Trophoblast cell (in vitro differentiated cells and primary cell): ENCODE measurements around the gene UST.

Experiments
- DNase-seq, 2 donors: peaks; one replicate each; pipeline ENCODE4 v3.0.0-alpha.2; 2016
- H2AFZ ChIP-seq: 2 replicates; pipeline ENCODE4 v1.6.1; 2013; ENCODE audit warnings: low read length, moderate library complexity, mild to moderate bottlenecking; ENCODE audit not compliant: insufficient read depth, poor library complexity
- H2AK5ac ChIP-seq: 2 replicates; pipeline ENCODE4 v1.6.1; 2013; ENCODE audit warnings: mild to moderate bottlenecking, low read length
- H2BK120ac ChIP-seq: 2 replicates; pipeline ENCODE4 v1.6.1; 2013; ENCODE audit warnings: low read length, mild to moderate bottlenecking, moderate library complexity; ENCODE audit not compliant: insufficient read depth, poor library complexity
- H2BK12ac ChIP-seq: 2 replicates; pipeline ENCODE4 v1.6.1; 2013; ENCODE audit warnings: mild to moderate bottlenecking, low read length, moderate library complexity
- H2BK5ac ChIP-seq: 2 replicates; pipeline ENCODE4 v1.6.1; 2013; ENCODE audit warnings: low read length, low read depth, moderate library complexity, mild to moderate bottlenecking; ENCODE audit not compliant: poor library complexity
- H3K14ac ChIP-seq: 2 replicates; pipeline ENCODE4 v1.6.1; 2013; ENCODE audit warnings: mild to moderate bottlenecking, low read length
- H3K18ac ChIP-seq: 2 replicates; pipeline ENCODE4 v1.6.1; 2013; ENCODE audit warnings: mild to moderate bottlenecking, low read length
- H3K23ac ChIP-seq: 2 replicates; pipeline ENCODE4 v1.6.1; 2013; ENCODE audit warnings: low read length
- H3K27ac ChIP-seq: 2 replicates; pipeline ENCODE4 v1.5.1; 2013; ENCODE audit warnings: low read depth, mild to moderate bottlenecking, inconsistent platforms, low read length, moderate library complexity
- H3K27me3 ChIP-seq: 2 replicates; pipeline ENCODE4 v1.6.1; 2013; ENCODE audit warnings: inconsistent platforms, mild to moderate bottlenecking, low read length, moderate library complexity; ENCODE audit not compliant: insufficient read depth
- H3K36me3 ChIP-seq, 2 experiments: 1 replicate in 1 of 2; 2 replicates in 1 of 2; pipeline ENCODE4 v1.6.1; 2013; ENCODE audit warnings: low read length in 2 of 2, mild to moderate bottlenecking in 2 of 2, moderate library complexity in 1 of 2; ENCODE audit not compliant: insufficient read depth in 2 of 2, control insufficient read depth in 1 of 2
- H3K4ac ChIP-seq: 2 replicates; pipeline ENCODE4 v1.6.1; 2013; ENCODE audit warnings: low read depth, mild to moderate bottlenecking, low read length, moderate library complexity
- H3K4me1 ChIP-seq, 2 experiments: 1 replicate in 1 of 2; 2 replicates in 1 of 2; pipeline ENCODE4 v1.6.1; 2013; ENCODE audit warnings: low read length in 2 of 2, mild to moderate bottlenecking in 2 of 2, moderate library complexity in 1 of 2; ENCODE audit not compliant: insufficient read depth in 2 of 2, control insufficient read depth in 1 of 2
- H3K4me2 ChIP-seq: 2 replicates; pipeline ENCODE4 v1.6.1; 2013; ENCODE audit warnings: inconsistent platforms, mild to moderate bottlenecking, low read length, moderate library complexity
- H3K4me3 ChIP-seq: 2 replicates; pipeline ENCODE4 v1.5.1; 2013; ENCODE audit warnings: mild to moderate bottlenecking, low read depth, low read length, inconsistent platforms
- H3K79me1 ChIP-seq: one replicate; pipeline ENCODE4 v1.6.1; 2013; ENCODE audit warnings: low read length
- H3K79me2 ChIP-seq: 2 replicates; pipeline ENCODE4 v1.6.1; 2013; ENCODE audit warnings: low read length, mild to moderate bottlenecking; ENCODE audit not compliant: control insufficient read depth, insufficient read depth, poor library complexity
- H3K9ac ChIP-seq: 2 replicates; pipeline ENCODE4 v1.6.1; 2013; ENCODE audit warnings: mild to moderate bottlenecking, low read length
- H3K9me3 ChIP-seq: 2 replicates; pipeline ENCODE4 v1.6.1; 2013; ENCODE audit warnings: low read depth, mild to moderate bottlenecking, control low read depth, inconsistent platforms, low read length; ENCODE audit not compliant: insufficient read depth
- H4K12ac ChIP-seq: 2 replicates; pipeline ENCODE4 v1.6.1; 2013; ENCODE audit warnings: low read depth, mild to moderate bottlenecking, low read length, moderate library complexity
- H4K8ac ChIP-seq: 2 replicates; pipeline ENCODE4 v1.6.1; 2013; ENCODE audit warnings: low read depth, mild to moderate bottlenecking, low read length, moderate library complexity
- H4K91ac ChIP-seq: one replicate; pipeline ENCODE4 v1.6.1; 2013; ENCODE audit warnings: low read depth, mild to moderate bottlenecking, low read length, moderate library complexity
- WGBS: extraction: QIAGEN DNeasy Blood & Tissue Kit; methylation state at CpG from one replicate; pipeline ENCODE4 v1.1.7; 2013; ENCODE audit warnings: missing lambda C conversion rate; ENCODE audit not compliant: insufficient read length, insufficient coverage; ENCODE audit errors: extremely low coverage; 5-methylcytosine and 5-hydroxymethylcytosine counted together

Gene UST

DNA sequence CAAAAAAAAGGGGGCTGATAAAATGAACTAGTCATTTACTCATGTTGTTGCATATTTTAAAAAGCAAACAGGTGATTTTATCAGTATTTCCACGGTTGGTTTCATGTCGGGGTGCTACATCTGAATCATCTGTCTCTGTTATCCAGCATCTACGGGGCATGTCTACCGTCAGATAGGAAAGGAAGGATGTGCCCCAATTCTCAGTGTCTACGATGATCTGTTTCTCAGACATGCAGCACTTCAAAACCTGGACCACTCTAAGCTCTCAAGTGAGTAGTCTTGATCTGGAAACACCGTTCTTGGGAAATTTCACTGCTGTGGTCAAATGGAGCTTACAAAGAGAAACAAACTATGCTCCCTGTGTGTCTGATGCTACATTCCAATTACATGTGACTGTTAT, 330.4 kb downstream of the UST start:
- Histone ChIP-seq H3K4me3 (no peak overlapping the region), H3K18ac (no peak overlapping the region), H2BK120ac (no peak overlapping the region), H2BK5ac (no peak overlapping the region), H3K4me1 (peaks cover 7 to 13% of the 10 kb centered on the region in 2 experiments), H3K4me2 (no peak overlapping the region), H3K79me1 (peaks cover 3% of the 10 kb centered on the region), H3K27ac (no peak overlapping the region), H4K12ac (no peak overlapping the region), H4K91ac (no peak overlapping the region), H3K9ac (no peak overlapping the region), H2AFZ (no peak overlapping the region), H3K36me3 (no peaks in the 10 kb centered on the region), H2AK5ac (no peak overlapping the region), H3K27me3 (no peaks in the 10 kb centered on the region), H4K8ac (no peak overlapping the region), H2BK12ac (no peak overlapping the region), H3K9me3 (no peaks in the 10 kb centered on the region), H3K4ac (no peak overlapping the region), H3K23ac (no peak overlapping the region), H3K14ac (no peak overlapping the region), H3K79me2 (no peaks in the 10 kb centered on the region)
- WGBS = no CpG with 5 or more reads among the region's 6 CpGs
- no peak for DNase-seq

DNA sequence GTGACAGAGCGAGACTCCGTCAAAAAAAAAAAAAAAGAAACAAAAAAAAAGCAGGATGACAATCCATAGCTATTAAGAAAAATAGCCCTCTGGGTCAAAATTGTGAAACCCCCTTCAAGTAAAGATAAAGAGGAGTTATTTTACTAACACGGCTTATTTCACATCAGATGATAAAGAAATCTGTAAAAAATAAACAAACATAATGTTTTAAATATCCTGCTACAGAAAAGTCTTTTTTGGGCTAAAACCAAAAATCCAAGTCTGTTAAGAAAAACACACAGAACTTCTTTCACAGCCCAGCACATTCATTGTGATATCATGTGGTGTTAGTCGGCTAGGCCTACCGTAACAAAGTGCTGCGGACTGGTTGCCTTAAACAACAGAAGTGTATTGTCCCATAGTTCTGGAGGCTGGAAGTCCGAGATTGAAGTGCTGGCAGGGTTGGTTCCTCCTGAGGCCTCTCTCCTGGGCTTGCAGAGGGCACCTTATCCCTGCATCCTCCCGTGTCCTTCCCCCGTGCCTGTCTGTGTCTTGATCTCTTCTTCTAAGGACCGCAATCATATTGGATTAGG, 331.5 kb downstream of the UST start:
- no peak for DNase-seq
- Histone ChIP-seq H3K18ac (no peak overlapping the region), H3K4me1 (peaks cover 7 to 13% of the 10 kb centered on the region in 2 experiments), H3K27ac (no peak overlapping the region), H3K27me3 (no peaks in the 10 kb centered on the region), H4K8ac (no peak overlapping the region), H3K36me3 (no peaks in the 10 kb centered on the region), H3K14ac (no peak overlapping the region), H3K9ac (no peak overlapping the region), H3K23ac (no peak overlapping the region), H3K4ac (no peak overlapping the region), H3K4me2 (no peak overlapping the region), H2AFZ (no peak overlapping the region), H4K12ac (no peak overlapping the region), H2BK12ac (peak overlapping the region; percentile 55), H4K91ac (peak overlapping the region; percentile 50), H3K9me3 (no peaks in the 10 kb centered on the region), H2BK5ac (no peak overlapping the region), H3K4me3 (no peak overlapping the region), H2BK120ac (peak overlapping the region; percentile 14), H2AK5ac (peak overlapping the region; percentile 3), H3K79me1 (peaks cover 3% of the 10 kb centered on the region), H3K79me2 (no peaks in the 10 kb centered on the region)
- no CpG with 5 or more reads among the region's 10 CpGs for WGBS

DNA sequence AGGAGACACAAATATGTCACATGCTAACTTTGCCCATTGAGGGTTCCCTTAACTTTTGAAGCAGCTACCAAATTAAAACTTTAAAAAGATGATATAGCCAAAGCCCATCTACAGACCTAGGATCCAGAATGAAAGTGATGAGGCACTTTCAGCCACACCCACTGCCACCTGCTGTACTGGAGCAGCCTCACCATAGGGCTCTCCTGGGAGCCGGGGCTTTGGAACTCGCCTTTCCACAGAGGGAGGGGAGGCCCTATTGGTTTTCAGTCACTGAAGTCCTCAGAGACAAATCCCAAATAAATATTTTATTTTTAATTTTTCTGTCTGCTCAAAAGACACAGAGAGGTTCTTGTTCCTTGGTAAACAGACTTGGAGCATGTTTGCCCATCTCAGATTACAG, 332.6 kb downstream of the UST start:
- Histone ChIP-seq H3K79me1 (peaks cover 3% of the 10 kb centered on the region), H4K91ac (peak overlapping the region; percentile 95), H3K27ac (peak overlapping the region; percentile 59), H3K4me1 (peaks cover 7 to 18% of the 10 kb centered on the region in 2 experiments), H3K27me3 (no peaks in the 10 kb centered on the region), H2BK12ac (no peak overlapping the region), H2BK120ac (peak overlapping the region; percentile 48), H2BK5ac (no peak overlapping the region), H2AK5ac (no peak overlapping the region), H4K12ac (no peak overlapping the region), H3K4me2 (no peak overlapping the region), H3K4me3 (no peak overlapping the region), H3K9ac (no peak overlapping the region), H3K4ac (no peak overlapping the region), H3K14ac (no peak overlapping the region), H3K36me3 (no peaks in the 10 kb centered on the region), H4K8ac (no peak overlapping the region), H3K23ac (no peak overlapping the region), H3K9me3 (no peaks in the 10 kb centered on the region), H3K79me2 (no peaks in the 10 kb centered on the region), H2AFZ (no peak overlapping the region), H3K18ac (no peak overlapping the region)
- DNase-seq = no peak
- no CpG with 5 or more reads among the region's 2 CpGs for WGBS

DNA sequence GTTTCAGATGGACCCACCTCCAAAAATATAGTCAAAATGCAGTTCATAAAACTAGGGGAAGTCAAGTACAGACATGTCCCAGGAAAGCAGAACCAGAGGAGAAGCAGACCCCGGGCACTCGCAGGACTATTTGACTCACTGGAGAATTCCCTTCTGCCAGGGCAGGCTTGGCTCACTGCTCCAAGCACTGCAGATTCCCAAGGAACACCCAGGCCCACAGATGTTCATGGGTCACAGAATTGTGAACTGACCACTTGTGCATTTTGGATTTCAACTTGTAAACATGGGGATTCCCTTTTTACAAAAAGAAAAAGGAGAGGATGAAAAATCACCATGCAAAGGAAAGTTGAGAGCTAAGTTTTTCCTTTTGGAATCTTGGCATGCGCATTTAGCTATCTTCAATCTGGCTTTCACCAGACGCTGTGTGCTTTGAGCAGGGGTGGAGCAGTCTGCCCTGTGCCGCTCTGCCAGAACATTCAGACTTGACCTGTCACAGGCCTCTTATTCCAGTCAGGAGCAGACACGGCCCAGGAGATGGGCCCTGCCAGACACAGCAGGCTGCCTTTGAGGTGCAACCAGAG, 333.2 kb downstream of the UST start:
- Histone ChIP-seq H3K4me3 (no peak overlapping the region), H3K14ac (no peak overlapping the region), H4K12ac (no peak overlapping the region), H3K79me1 (peaks cover 3% of the 10 kb centered on the region), H4K91ac (peak overlapping the region; percentile 81), H3K27ac (peak overlapping the region; percentile 59), H2BK12ac (no peak overlapping the region), H2BK5ac (peak overlapping the region; percentile 92), H3K9me3 (no peaks in the 10 kb centered on the region), H2AK5ac (no peak overlapping the region), H4K8ac (no peak overlapping the region), H3K23ac (no peak overlapping the region), H3K9ac (no peak overlapping the region), H3K18ac (no peak overlapping the region), H3K79me2 (no peaks in the 10 kb centered on the region), H3K4ac (no peak overlapping the region), H3K36me3 (no peaks in the 10 kb centered on the region), H2BK120ac (peak overlapping the region; percentile 63), H2AFZ (no peak overlapping the region), H3K4me2 (no peak overlapping the region), H3K27me3 (no peaks in the 10 kb centered on the region), H3K4me1 (peaks cover 7 to 18% of the 10 kb centered on the region in 2 experiments)
- no CpG with 5 or more reads among the region's 6 CpGs for WGBS
- DNase-seq = no peak
